HepG2 (cell line): ENCODE results near the gene RPA1. TPM values are rescaled to one million over a fixed set of nuclear protein-coding genes. Genes with fewer than 3 reads are reported as not detected.

Experiments
- BORCS8-MEF2B ChIP-seq: sonication (generic); formaldehyde crosslinking; IDR thresholded peaks from 2 replicates; pipeline ENCODE4 v1.8.0; 2022; ENCODE audit warnings: mild to moderate bottlenecking, missing genetic modification reagents
- GATAD2A ChIP-seq: IDR thresholded peaks from 2 replicates; pipeline ENCODE4 v1.6.1; 2016
- LCORL ChIP-seq, 2 experiments: fragments of 450-650 bp in 1 of 2; sonication (generic) in 1 of 2; formaldehyde crosslinking in 1 of 2; IDR thresholded peaks; 2 replicates each; pipeline versions ENCODE4 v1.5.0 to v1.6.1; 2017 to 2020; ENCODE audit warnings: antibody characterized with exemption in 1 of 2, missing genetic modification reagents in 1 of 2
- MTF2 ChIP-seq: sonication (generic); formaldehyde crosslinking; IDR thresholded peaks from 2 replicates; pipeline ENCODE4 v1.5.0; 2020; ENCODE audit warnings: missing genetic modification reagents, borderline replicate concordance
- MYC ChIP-seq: sonication (generic); formaldehyde crosslinking; IDR thresholded peaks from 2 replicates; pipeline ENCODE4 v1.9.0; 2021; ENCODE audit warnings: missing genetic modification reagents, borderline replicate concordance
- NR2F2 ChIP-seq: IDR thresholded peaks from 2 replicates; pipeline ENCODE4 v1.6.1; 2012; ENCODE audit warnings: low read depth, inconsistent platforms, borderline replicate concordance
- REPIN1 ChIP-seq: sonication (generic); formaldehyde crosslinking; IDR thresholded peaks from 2 replicates; pipeline ENCODE4 v1.8.0; 2022; ENCODE audit warnings: missing genetic modification reagents, low read depth, mild to moderate bottlenecking, borderline replicate concordance
- RFXAP ChIP-seq: sonication (generic); formaldehyde crosslinking; IDR thresholded peaks from 2 replicates; pipeline ENCODE4 v1.4.0; 2020; ENCODE audit warnings: missing genetic modification reagents, borderline replicate concordance
- SALL2 ChIP-seq: sonication (generic); formaldehyde crosslinking; IDR thresholded peaks from 2 replicates; pipeline ENCODE4 v1.8.1; 2023; ENCODE audit warnings: mild to moderate bottlenecking, missing genetic modification reagents, inconsistent platforms
- XRCC5 ChIP-seq: fragments of 200-400 bp; formaldehyde crosslinking; optimal IDR thresholded peaks from 2 replicates; pipeline ENCODE3; 2017; ENCODE audit warnings: mild to moderate bottlenecking, low read length
- YEATS4 ChIP-seq: sonication (generic); formaldehyde crosslinking; IDR thresholded peaks from 2 replicates; pipeline ENCODE4 v1.4.0; 2020; ENCODE audit warnings: missing genetic modification reagents, borderline replicate concordance
- ZBTB7B ChIP-seq: sonication (generic); formaldehyde crosslinking; IDR thresholded peaks from 2 replicates; pipeline ENCODE4 v1.4.0; 2020; ENCODE audit warnings: missing genetic modification reagents
- ZMYM3 ChIP-seq: sonication (generic); formaldehyde crosslinking; IDR thresholded peaks from 2 replicates; pipeline ENCODE4 v1.5.1; 2020; ENCODE audit warnings: mild to moderate bottlenecking, missing genetic modification reagents
- ZNF225 ChIP-seq: sonication (generic); formaldehyde crosslinking; IDR thresholded peaks from 2 replicates; pipeline ENCODE4 v1.4.0; 2020; ENCODE audit warnings: mild to moderate bottlenecking, missing genetic modification reagents
- ZNF232 ChIP-seq: sonication (generic); formaldehyde crosslinking; IDR thresholded peaks from 2 replicates; pipeline ENCODE4 v1.4.0; 2020; ENCODE audit warnings: missing genetic modification reagents, borderline replicate concordance
- ZNF333 ChIP-seq: sonication (generic); formaldehyde crosslinking; IDR thresholded peaks from 2 replicates; pipeline ENCODE4 v1.4.0; 2020; ENCODE audit warnings: mild to moderate bottlenecking, missing genetic modification reagents, borderline replicate concordance
- ZNF350 ChIP-seq: sonication (generic); formaldehyde crosslinking; IDR thresholded peaks from 2 replicates; pipeline ENCODE4 v1.4.0; 2020; ENCODE audit warnings: mild to moderate bottlenecking, low read depth, missing genetic modification reagents, borderline replicate concordance
- ZNF598 ChIP-seq: sonication (generic); formaldehyde crosslinking; IDR thresholded peaks from 2 replicates; pipeline ENCODE4 v1.5.1; 2020; ENCODE audit warnings: mild to moderate bottlenecking, missing genetic modification reagents, borderline replicate concordance
- ZNF775 ChIP-seq: sonication (generic); formaldehyde crosslinking; IDR thresholded peaks from 2 replicates; pipeline ENCODE4 v1.4.0; 2020; ENCODE audit warnings: missing genetic modification reagents, mild to moderate bottlenecking, moderate library complexity, borderline replicate concordance
- polyA plus RNA-seq, 8 experiments: library from polyadenylated mRNA; depleted of rRNA in 3 of 8; stranded (reverse) in 7 of 8; unstranded in 1 of 8; fragments of >200 nt; fragmentation: Illumina TruSeq in 4 of 8; extraction: Trizol in 4 of 8; gene quantifications; 2 replicates each; pipeline versions ENCODE4 v1.2.1 to v1.2.3, GENCODE V29; 2011 to 2016; ENCODE audit warnings: low read depth in 4 of 8, missing spikeins in 1 of 8, mixed read lengths in 1 of 8; ENCODE audit not compliant: insufficient read depth in 1 of 8
- total RNA-seq, 5 experiments: library from RNA; depleted of rRNA; stranded (reverse); fragments of >200 nt; fragmentation: Illumina TruSeq; extraction: Trizol; gene quantifications; 2 replicates each; pipeline ENCODE4 v1.2.3, GENCODE V29; 2016; ENCODE audit warnings: low read depth in 1 of 5
- TF ChIP-seq, protein P1 (sequence below): sonication (generic); formaldehyde crosslinking; IDR thresholded peaks from 2 replicates; pipeline ENCODE4 v1.5.0; 2020; ENCODE audit warnings: missing genetic modification reagents, mild to moderate bottlenecking, borderline replicate concordance
- TF ChIP-seq, protein P2 (sequence below): sonication (generic); formaldehyde crosslinking; IDR thresholded peaks from 2 replicates; pipeline ENCODE4 v1.4.0; 2020; ENCODE audit warnings: missing genetic modification reagents
- TF ChIP-seq, protein P3 (sequence below): IDR thresholded peaks from 2 replicates; pipeline ENCODE4 v1.6.1; 2018; ENCODE audit warnings: missing genetic modification reagents, mild to moderate bottlenecking, missing compliant biosample characterization
- TF ChIP-seq, protein P4 (sequence below): sonication (generic); formaldehyde crosslinking; IDR thresholded peaks from 2 replicates; pipeline ENCODE4 v1.4.0; 2020; ENCODE audit warnings: mild to moderate bottlenecking, missing genetic modification reagents

RPA1 gene
- total and polyA plus RNA-seq, 2 of the 13 experiments (the other 11 are each of a cell fraction or from before 2014, with no cell fraction given) = 13.9 to 37.6 TPM

DNA sequence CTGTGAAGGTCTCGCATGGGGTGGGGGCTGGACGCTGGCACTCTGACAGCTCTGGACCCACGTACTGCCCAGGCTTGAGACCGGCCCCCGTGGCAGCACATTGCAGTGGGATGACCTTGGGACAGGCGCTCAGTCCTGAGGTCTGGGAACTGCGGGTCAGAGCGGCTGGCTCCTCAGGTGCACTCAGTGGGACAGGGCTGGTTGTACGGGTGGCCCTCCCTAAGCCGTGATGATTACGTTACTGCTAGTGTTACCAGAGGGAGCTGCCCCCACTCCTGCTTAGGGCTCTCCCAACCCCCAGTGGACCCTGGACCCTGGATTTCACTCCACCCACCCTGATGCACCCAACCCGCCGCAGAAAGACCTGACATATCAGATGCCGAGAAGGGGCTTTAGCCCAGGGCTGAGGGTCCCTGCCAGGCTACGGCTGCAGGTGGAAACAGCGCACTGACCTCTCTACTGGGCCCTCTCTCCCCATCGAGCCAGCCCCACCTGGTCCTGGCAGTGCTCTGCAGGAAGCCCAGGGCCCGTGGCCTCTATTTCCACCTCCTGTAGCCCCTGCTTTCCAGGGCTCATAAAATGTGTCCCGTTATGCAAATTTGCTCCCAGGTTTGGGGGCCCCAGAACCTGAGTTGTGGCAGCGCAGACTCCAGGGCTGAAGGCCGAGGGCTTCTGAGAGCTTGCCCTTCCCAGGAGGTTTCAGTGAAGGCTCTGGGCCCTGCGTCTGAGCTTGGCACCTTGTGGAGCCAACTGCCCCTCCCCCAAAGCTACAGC is 118.1 kb downstream of the RPA1 start (continued):
- TF ChIP-seq REPIN1 (CRISPR knock-in tag) (0 out of 2 replicates have a peak, but pooled peaks have one; percentile 41), GATAD2A (CRISPR knock-in tag) (peak; percentile 30; the same call in 1 of the 2 replicates), ZNF232 (CRISPR knock-in tag) (peak; percentile 40; the same call in 1 of the 2 replicates), ZBTB7B (CRISPR knock-in tag) (peak; percentile 39; the same call in 1 of the 2 replicates), ZNF598 (0 out of 2 replicates have a peak, but pooled peaks have one; percentile 15), SALL2 (CRISPR knock-in tag) (no peak), ZNF350 (CRISPR knock-in tag) (peak; percentile 30; the same call in 1 of the 2 replicates), BORCS8-MEF2B (0 out of 2 replicates have a peak, but pooled peaks have one; percentile 13), ZNF333 (CRISPR knock-in tag) (peak; percentile 39; the same call in 1 of the 2 replicates), XRCC5 (peak; percentile 29), NR2F2 (no peak), LCORL (IDR thresholded peaks at IDR 0.05) (no peak), LCORL (CRISPR knock-in tag; IDR thresholded peaks at IDR 0.05) (peak; percentile 80), YEATS4 (CRISPR knock-in tag) (peak; percentile 54; the same call in 1 of the 2 replicates), ZNF225 (CRISPR knock-in tag) (no peak), ZMYM3 (0 out of 2 replicates have a peak, but pooled peaks have one; percentile 19), RFXAP (CRISPR knock-in tag) (peak; percentile 68; the same call in 1 of the 2 replicates), MTF2 (CRISPR knock-in tag) (0 out of 2 replicates have a peak, but pooled peaks have one; percentile 32), MYC (CRISPR knock-in tag) (peak; percentile 33; the same call in 1 of the 2 replicates), ZNF775 (CRISPR knock-in tag) (no peak)
- TF ChIP-seq, protein P1, sequence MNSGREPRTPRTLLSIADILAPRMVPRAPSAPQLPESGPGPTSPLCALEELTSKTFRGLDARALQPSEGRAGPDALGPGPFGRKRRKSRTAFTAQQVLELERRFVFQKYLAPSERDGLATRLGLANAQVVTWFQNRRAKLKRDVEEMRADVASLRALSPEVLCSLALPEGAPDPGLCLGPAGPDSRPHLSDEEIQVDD (CRISPR knock-in tag) = peak; percentile 55; the same call in 1 of the 2 replicates
- TF ChIP-seq, protein P2, sequence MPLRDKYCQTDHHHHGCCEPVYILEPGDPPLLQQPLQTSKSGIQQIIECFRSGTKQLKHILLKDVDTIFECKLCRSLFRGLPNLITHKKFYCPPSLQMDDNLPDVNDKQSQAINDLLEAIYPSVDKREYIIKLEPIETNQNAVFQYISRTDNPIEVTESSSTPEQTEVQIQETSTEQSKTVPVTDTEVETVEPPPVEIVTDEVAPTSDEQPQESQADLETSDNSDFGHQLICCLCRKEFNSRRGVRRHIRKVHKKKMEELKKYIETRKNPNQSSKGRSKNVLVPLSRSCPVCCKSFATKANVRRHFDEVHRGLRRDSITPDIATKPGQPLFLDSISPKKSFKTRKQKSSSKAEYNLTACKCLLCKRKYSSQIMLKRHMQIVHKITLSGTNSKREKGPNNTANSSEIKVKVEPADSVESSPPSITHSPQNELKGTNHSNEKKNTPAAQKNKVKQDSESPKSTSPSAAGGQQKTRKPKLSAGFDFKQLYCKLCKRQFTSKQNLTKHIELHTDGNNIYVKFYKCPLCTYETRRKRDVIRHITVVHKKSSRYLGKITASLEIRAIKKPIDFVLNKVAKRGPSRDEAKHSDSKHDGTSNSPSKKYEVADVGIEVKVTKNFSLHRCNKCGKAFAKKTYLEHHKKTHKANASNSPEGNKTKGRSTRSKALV (CRISPR knock-in tag) = 0 out of 2 replicates have a peak, but pooled peaks have one; percentile 38
- TF ChIP-seq, protein P3, sequence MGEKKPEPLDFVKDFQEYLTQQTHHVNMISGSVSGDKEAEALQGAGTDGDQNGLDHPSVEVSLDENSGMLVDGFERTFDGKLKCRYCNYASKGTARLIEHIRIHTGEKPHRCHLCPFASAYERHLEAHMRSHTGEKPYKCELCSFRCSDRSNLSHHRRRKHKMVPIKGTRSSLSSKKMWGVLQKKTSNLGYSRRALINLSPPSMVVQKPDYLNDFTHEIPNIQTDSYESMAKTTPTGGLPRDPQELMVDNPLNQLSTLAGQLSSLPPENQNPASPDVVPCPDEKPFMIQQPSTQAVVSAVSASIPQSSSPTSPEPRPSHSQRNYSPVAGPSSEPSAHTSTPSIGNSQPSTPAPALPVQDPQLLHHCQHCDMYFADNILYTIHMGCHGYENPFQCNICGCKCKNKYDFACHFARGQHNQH (CRISPR knock-in tag) = no peak
- TF ChIP-seq, protein P4, sequence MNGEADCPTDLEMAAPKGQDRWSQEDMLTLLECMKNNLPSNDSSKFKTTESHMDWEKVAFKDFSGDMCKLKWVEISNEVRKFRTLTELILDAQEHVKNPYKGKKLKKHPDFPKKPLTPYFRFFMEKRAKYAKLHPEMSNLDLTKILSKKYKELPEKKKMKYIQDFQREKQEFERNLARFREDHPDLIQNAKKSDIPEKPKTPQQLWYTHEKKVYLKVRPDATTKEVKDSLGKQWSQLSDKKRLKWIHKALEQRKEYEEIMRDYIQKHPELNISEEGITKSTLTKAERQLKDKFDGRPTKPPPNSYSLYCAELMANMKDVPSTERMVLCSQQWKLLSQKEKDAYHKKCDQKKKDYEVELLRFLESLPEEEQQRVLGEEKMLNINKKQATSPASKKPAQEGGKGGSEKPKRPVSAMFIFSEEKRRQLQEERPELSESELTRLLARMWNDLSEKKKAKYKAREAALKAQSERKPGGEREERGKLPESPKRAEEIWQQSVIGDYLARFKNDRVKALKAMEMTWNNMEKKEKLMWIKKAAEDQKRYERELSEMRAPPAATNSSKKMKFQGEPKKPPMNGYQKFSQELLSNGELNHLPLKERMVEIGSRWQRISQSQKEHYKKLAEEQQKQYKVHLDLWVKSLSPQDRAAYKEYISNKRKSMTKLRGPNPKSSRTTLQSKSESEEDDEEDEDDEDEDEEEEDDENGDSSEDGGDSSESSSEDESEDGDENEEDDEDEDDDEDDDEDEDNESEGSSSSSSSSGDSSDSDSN (CRISPR knock-in tag) = peak; percentile 11; the same call in 1 of the 2 replicates
